ENCODE results near the gene AKR1C8. TPM values are rescaled to one million over a fixed set of nuclear protein-coding genes. Genes with fewer than 3 reads are reported as not detected.

The AKR1C8 gene
- polyA plus RNA-seq, 1 of the 3 experiments (the other 2 are of a cell fraction), result not detected

DNA sequence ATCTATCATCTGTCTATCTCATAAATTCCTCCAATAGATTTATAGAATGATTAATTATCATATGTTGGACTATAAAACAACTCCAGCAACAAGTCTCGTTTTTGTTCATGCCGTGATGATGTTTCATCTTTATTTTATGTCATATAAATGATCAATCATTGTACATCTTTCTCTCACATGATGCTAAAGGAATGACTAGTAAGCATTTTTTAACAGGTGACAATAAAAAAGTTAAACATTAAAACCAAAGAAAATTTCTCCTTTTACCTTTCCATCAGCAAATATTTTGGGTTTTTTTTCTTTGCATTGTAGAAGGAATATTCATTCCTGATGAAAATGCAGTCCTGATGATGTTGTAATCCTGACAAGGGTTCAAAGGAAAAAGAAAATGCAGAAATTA lies 49.4 kb downstream of the AKR1C8 start:
- Histone ChIP-seq H3K79me2 (ENCODE audit: insufficient read depth) (no peaks in the 10 kb centered on the region), H3K9me3 (peaks cover 7% of the 10 kb centered on the region), H3K27ac (ENCODE audit: low read depth in 2 of 2, low read length in 1 of 2) (no peak overlapping the region), H3K4me1 (ENCODE audit: control insufficient read depth in 1 of 2, insufficient read depth in 2 of 2, low read depth in 1 of 2, low read length in 1 of 2) (no peaks in the 10 kb centered on the region), H3F3A (replicated peaks; ENCODE audit: insufficient read depth) (no peaks in the 10 kb centered on the region), H3K4me2 (no peak overlapping the region), H2AFZ (ENCODE audit: low read depth) (no peak overlapping the region), H3K9ac (no peak overlapping the region), H3K36me3 (replicated peaks in 1 of 2; ENCODE audit: control insufficient read depth in 1 of 2, insufficient read depth in 2 of 2, low read length in 1 of 2) (no peaks in the 10 kb centered on the region), H4K20me1 (ENCODE audit: insufficient read depth) (no peaks in the 10 kb centered on the region), H3K9me2 (no peaks in the 10 kb centered on the region), H3K27me3 (ENCODE audit: insufficient read depth) (no peaks in the 10 kb centered on the region), H3K4me3 (ENCODE audit: low read depth in 2 of 2, low read length in 1 of 2) (no peak overlapping the region)
- ChIA-PET POLR2A (no interaction called here), CTCF (no interaction called here)
- no peak for DNase-seq
- WGBS (ENCODE audit: low lambda C conversion rate), result 14% methylated on average over 2 of the region's 2 CpGs
- TF ChIP-seq MXI1 (IDR thresholded peaks at IDR 0.05; ENCODE audit: low read depth, low read length) (no peak), RFX5 (IDR thresholded peaks at IDR 0.05; ENCODE audit: low read length) (no peak), RAD21 (IDR thresholded peaks at IDR 0.05; ENCODE audit: low read length) (no peak), TAF1 (IDR thresholded peaks at IDR 0.05; ENCODE audit: borderline replicate concordance, low read depth, low read length) (no peak), RXRA (IDR thresholded peaks at IDR 0.05; ENCODE audit: borderline replicate concordance, low read depth) (no peak), GATA2 (CRISPR knock-in tag; IDR thresholded peaks at IDR 0.05) (no peak), EP300 (IDR thresholded peaks at IDR 0.05; ENCODE audit: borderline replicate concordance in 1 of 2, low read depth in 1 of 2, low read length in 1 of 2) (no peak), TEAD4 (IDR thresholded peaks at IDR 0.05; ENCODE audit: borderline replicate concordance, insufficient read depth) (no peak), EZH2phosphoT487 (IDR thresholded peaks at IDR 0.05; ENCODE audit: borderline replicate concordance, low read depth) (no peak), TCF12 (IDR thresholded peaks at IDR 0.05) (no peak), CHD2 (IDR thresholded peaks at IDR 0.05; ENCODE audit: low read length, partially characterized antibody) (no peak), SIN3A (IDR thresholded peaks at IDR 0.05; ENCODE audit: borderline replicate concordance, low read depth, low read length) (no peak), FOSL2 (IDR thresholded peaks at IDR 0.05; ENCODE audit: borderline replicate concordance, low read depth) (no peak)
- TF ChIP-seq, protein P1, sequence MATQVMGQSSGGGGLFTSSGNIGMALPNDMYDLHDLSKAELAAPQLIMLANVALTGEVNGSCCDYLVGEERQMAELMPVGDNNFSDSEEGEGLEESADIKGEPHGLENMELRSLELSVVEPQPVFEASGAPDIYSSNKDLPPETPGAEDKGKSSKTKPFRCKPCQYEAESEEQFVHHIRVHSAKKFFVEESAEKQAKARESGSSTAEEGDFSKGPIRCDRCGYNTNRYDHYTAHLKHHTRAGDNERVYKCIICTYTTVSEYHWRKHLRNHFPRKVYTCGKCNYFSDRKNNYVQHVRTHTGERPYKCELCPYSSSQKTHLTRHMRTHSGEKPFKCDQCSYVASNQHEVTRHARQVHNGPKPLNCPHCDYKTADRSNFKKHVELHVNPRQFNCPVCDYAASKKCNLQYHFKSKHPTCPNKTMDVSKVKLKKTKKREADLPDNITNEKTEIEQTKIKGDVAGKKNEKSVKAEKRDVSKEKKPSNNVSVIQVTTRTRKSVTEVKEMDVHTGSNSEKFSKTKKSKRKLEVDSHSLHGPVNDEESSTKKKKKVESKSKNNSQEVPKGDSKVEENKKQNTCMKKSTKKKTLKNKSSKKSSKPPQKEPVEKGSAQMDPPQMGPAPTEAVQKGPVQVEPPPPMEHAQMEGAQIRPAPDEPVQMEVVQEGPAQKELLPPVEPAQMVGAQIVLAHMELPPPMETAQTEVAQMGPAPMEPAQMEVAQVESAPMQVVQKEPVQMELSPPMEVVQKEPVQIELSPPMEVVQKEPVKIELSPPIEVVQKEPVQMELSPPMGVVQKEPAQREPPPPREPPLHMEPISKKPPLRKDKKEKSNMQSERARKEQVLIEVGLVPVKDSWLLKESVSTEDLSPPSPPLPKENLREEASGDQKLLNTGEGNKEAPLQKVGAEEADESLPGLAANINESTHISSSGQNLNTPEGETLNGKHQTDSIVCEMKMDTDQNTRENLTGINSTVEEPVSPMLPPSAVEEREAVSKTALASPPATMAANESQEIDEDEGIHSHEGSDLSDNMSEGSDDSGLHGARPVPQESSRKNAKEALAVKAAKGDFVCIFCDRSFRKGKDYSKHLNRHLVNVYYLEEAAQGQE (IDR thresholded peaks at IDR 0.05; ENCODE audit: low read depth, low read length), result no peak
- TF ChIP-seq, protein P2, sequence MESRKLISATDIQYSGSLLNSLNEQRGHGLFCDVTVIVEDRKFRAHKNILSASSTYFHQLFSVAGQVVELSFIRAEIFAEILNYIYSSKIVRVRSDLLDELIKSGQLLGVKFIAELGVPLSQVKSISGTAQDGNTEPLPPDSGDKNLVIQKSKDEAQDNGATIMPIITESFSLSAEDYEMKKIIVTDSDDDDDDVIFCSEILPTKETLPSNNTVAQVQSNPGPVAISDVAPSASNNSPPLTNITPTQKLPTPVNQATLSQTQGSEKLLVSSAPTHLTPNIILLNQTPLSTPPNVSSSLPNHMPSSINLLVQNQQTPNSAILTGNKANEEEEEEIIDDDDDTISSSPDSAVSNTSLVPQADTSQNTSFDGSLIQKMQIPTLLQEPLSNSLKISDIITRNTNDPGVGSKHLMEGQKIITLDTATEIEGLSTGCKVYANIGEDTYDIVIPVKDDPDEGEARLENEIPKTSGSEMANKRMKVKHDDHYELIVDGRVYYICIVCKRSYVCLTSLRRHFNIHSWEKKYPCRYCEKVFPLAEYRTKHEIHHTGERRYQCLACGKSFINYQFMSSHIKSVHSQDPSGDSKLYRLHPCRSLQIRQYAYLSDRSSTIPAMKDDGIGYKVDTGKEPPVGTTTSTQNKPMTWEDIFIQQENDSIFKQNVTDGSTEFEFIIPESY (IDR thresholded peaks at IDR 0.05; ENCODE audit: borderline replicate concordance, low read depth), result no peak
- TF ChIP-seq, protein P3, sequence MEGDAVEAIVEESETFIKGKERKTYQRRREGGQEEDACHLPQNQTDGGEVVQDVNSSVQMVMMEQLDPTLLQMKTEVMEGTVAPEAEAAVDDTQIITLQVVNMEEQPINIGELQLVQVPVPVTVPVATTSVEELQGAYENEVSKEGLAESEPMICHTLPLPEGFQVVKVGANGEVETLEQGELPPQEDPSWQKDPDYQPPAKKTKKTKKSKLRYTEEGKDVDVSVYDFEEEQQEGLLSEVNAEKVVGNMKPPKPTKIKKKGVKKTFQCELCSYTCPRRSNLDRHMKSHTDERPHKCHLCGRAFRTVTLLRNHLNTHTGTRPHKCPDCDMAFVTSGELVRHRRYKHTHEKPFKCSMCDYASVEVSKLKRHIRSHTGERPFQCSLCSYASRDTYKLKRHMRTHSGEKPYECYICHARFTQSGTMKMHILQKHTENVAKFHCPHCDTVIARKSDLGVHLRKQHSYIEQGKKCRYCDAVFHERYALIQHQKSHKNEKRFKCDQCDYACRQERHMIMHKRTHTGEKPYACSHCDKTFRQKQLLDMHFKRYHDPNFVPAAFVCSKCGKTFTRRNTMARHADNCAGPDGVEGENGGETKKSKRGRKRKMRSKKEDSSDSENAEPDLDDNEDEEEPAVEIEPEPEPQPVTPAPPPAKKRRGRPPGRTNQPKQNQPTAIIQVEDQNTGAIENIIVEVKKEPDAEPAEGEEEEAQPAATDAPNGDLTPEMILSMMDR (IDR thresholded peaks at IDR 0.05), result no peak
- TF ChIP-seq, protein P4, sequence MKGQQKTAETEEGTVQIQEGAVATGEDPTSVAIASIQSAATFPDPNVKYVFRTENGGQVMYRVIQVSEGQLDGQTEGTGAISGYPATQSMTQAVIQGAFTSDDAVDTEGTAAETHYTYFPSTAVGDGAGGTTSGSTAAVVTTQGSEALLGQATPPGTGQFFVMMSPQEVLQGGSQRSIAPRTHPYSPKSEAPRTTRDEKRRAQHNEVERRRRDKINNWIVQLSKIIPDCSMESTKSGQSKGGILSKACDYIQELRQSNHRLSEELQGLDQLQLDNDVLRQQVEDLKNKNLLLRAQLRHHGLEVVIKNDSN (IDR thresholded peaks at IDR 0.05; ENCODE audit: borderline replicate concordance, low read depth), result no peak
